Measurements from ENCODE around the gene VPS35. TPM values are rescaled to one million over a fixed set of nuclear protein-coding genes. Genes with fewer than 3 reads are reported as not detected.
"Not testable (repeated sequence)": the region's sequence is repeated elsewhere in the genome, so short reads cannot be mapped to it uniquely, and the experiment has no call there.

VPS35 gene
- total RNA-seq, 1 experiment from 2014 or later, result 76.8 TPM

GRCh38 chr16:46696957-46697356 lies 8.0 kb upstream of the VPS35 start:
- H3K36me3 ChIP-seq (replicated peaks; ENCODE audit: control insufficient read depth, insufficient read depth, low read length), result peaks cover 31% of the 10 kb centered on the region
- H3K27me3 ChIP-seq (ENCODE audit: control insufficient read depth, insufficient read depth, low read length), result no peaks in the 10 kb centered on the region
- H3K4me3 ChIP-seq (ENCODE audit: insufficient read depth, low read depth, low read length), result no peak overlapping the region
- no peak for DNase-seq

GRCh38 chr16:46695937-46696336 lies 7.0 kb upstream of the VPS35 start:
- Histone ChIP-seq H3K27me3 (ENCODE audit: control insufficient read depth, insufficient read depth, low read length) (no peaks in the 10 kb centered on the region), H3K36me3 (replicated peaks; ENCODE audit: control insufficient read depth, insufficient read depth, low read length) (peaks cover 38% of the 10 kb centered on the region), H3K4me3 (ENCODE audit: insufficient read depth, low read depth, low read length) (no peak overlapping the region)
- DNase-seq, result no peak

- Histone ChIP-seq H3K27me3 (ENCODE audit: control insufficient read depth, insufficient read depth, low read length) (no peaks in the 10 kb centered on the region), H3K36me3 (replicated peaks; ENCODE audit: control insufficient read depth, insufficient read depth, low read length) (peaks cover 37% of the 10 kb centered on the region), H3K4me3 (ENCODE audit: insufficient read depth, low read depth, low read length) (no peak overlapping the region)
- no peak for DNase-seq
Observed at GRCh38 chr16:46693598-46693997, 4.6 kb upstream of the VPS35 start.

- no peak overlapping the region for H3K4me3 ChIP-seq (ENCODE audit: insufficient read depth, low read depth, low read length)
- DNase-seq, result no peak
- no peaks in the 10 kb centered on the region for H3K27me3 ChIP-seq (ENCODE audit: control insufficient read depth, insufficient read depth, low read length)
- peaks cover 29% of the 10 kb centered on the region for H3K36me3 ChIP-seq (replicated peaks; ENCODE audit: control insufficient read depth, insufficient read depth, low read length)
Observed at GRCh38 chr16:46691726-46692125, 2.7 kb upstream of the VPS35 start.

- Histone ChIP-seq H3K4me3 (ENCODE audit: insufficient read depth, low read depth, low read length) (peak overlapping the region; percentile 99), H3K36me3 (replicated peaks; ENCODE audit: control insufficient read depth, insufficient read depth, low read length) (peaks cover 23% of the 10 kb centered on the region), H3K27me3 (ENCODE audit: control insufficient read depth, insufficient read depth, low read length) (no peaks in the 10 kb centered on the region)
- DNase-seq, result no peak
Observed at GRCh38 chr16:46690281-46691178, 1.6 kb upstream of the VPS35 start.

GRCh38 chr16:46689365-46690280 lies 645 bp upstream of the VPS35 start, which contains the start of gene ORC6:
Gene ORC6 (plus strand): TSS chr16:46689659. CDS start chr16:46689706, 47 bp downstream.
- no peaks in the 10 kb centered on the region for H3K27me3 ChIP-seq (ENCODE audit: control insufficient read depth, insufficient read depth, low read length)
- DNase-seq, result peak; percentile 97
- peaks cover 16% of the 10 kb centered on the region for H3K36me3 ChIP-seq (replicated peaks; ENCODE audit: control insufficient read depth, insufficient read depth, low read length)
- peak within 1 kb of the TSS; percentile 99 for H3K4me3 ChIP-seq (ENCODE audit: insufficient read depth, low read depth, low read length)

- Histone ChIP-seq H3K36me3 (replicated peaks; ENCODE audit: control insufficient read depth, insufficient read depth, low read length) (peaks cover 12% of the 10 kb centered on the region), H3K4me3 (ENCODE audit: insufficient read depth, low read depth, low read length) (peak overlapping the region; percentile 99), H3K27me3 (ENCODE audit: control insufficient read depth, insufficient read depth, low read length) (no peaks in the 10 kb centered on the region)
- no peak for DNase-seq
Observed at GRCh38 chr16:46688101-46688653, 801 bp downstream of the VPS35 start.

GRCh38 chr16:46687486-46687885 lies 1.5 kb downstream of the VPS35 start:
- H3K27me3 ChIP-seq (ENCODE audit: control insufficient read depth, insufficient read depth, low read length), result no peaks in the 10 kb centered on the region
- no peak for DNase-seq
- H3K36me3 ChIP-seq (replicated peaks; ENCODE audit: control insufficient read depth, insufficient read depth, low read length), result peaks cover 9% of the 10 kb centered on the region
- H3K4me3 ChIP-seq (ENCODE audit: insufficient read depth, low read depth, low read length), result no peak overlapping the region

- Histone ChIP-seq H3K4me3 (ENCODE audit: insufficient read depth, low read depth, low read length) (no peak overlapping the region), H3K27me3 (ENCODE audit: control insufficient read depth, insufficient read depth, low read length) (no peaks in the 10 kb centered on the region), H3K36me3 (replicated peaks; ENCODE audit: control insufficient read depth, insufficient read depth, low read length) (peaks cover 6% of the 10 kb centered on the region)
- DNase-seq, result no peak
Observed at GRCh38 chr16:46686815-46687473, 2.0 kb downstream of the VPS35 start.

GRCh38 chr16:46681867-46682266 lies 7.1 kb downstream of the VPS35 start:
- not testable (repeated sequence) for H3K36me3 ChIP-seq (replicated peaks; ENCODE audit: control insufficient read depth, insufficient read depth, low read length); H3K4me3 ChIP-seq (ENCODE audit: insufficient read depth, low read depth, low read length); DNase-seq; H3K27me3 ChIP-seq (ENCODE audit: control insufficient read depth, insufficient read depth, low read length)

GRCh38 chr16:46677943-46678342 lies 11.0 kb downstream of the VPS35 start:
- peaks cover 11% of the 10 kb centered on the region for H3K36me3 ChIP-seq (replicated peaks; ENCODE audit: control insufficient read depth, insufficient read depth, low read length)
- not testable (repeated sequence) for H3K4me3 ChIP-seq (ENCODE audit: insufficient read depth, low read depth, low read length); H3K27me3 ChIP-seq (ENCODE audit: control insufficient read depth, insufficient read depth, low read length); DNase-seq

- H3K36me3 ChIP-seq (replicated peaks; ENCODE audit: control insufficient read depth, insufficient read depth, low read length), result peaks cover 15% of the 10 kb centered on the region
- peak; percentile 70 for DNase-seq
- H3K27me3 ChIP-seq (ENCODE audit: control insufficient read depth, insufficient read depth, low read length), result no peaks in the 10 kb centered on the region
- no peak overlapping the region for H3K4me3 ChIP-seq (ENCODE audit: insufficient read depth, low read depth, low read length)
Observed at GRCh38 chr16:46673320-46674013, 15.5 kb downstream of the VPS35 start.

- Histone ChIP-seq H3K27me3 (ENCODE audit: control insufficient read depth, insufficient read depth, low read length) (no peaks in the 10 kb centered on the region), H3K4me3 (ENCODE audit: insufficient read depth, low read depth, low read length) (no peak overlapping the region), H3K36me3 (replicated peaks; ENCODE audit: control insufficient read depth, insufficient read depth, low read length) (peaks cover 11% of the 10 kb centered on the region)
- DNase-seq, result no peak
Observed at GRCh38 chr16:46662123-46662522, 26.9 kb downstream of the VPS35 start.
